ENCODE results near the gene SMIM44.
A peak's percentile ranks its signal among the peaks of the same experiment; 100 is the strongest.

The SMIM44 gene

GRCh38 chr19:3499738-3500428 is 16.6 kb upstream of the SMIM44 start:
- peak overlapping the region; percentile 100 for H3K27ac Mint-ChIP-seq
- H3K9me3 Mint-ChIP-seq = no peaks in the 10 kb centered on the region
- H3K36me3 Mint-ChIP-seq = peaks cover 16 to 30% of the 10 kb centered on the region in 2 donors
- H3K27me3 Mint-ChIP-seq = no peaks in the 10 kb centered on the region
- DNase-seq (no peak), ATAC-seq (replicated peaks) (peak; percentile 14 to 25)
- H3K4me1 Mint-ChIP-seq = peaks cover 17 to 38% of the 10 kb centered on the region in 2 donors
- H3K4me3 Mint-ChIP-seq = peak overlapping the region; percentile 93 to 94

GRCh38 chr19:3497757-3498520 is 14.7 kb upstream of the SMIM44 start:
- Mint-ChIP-seq H3K4me3 (no peak overlapping the region), H3K9me3 (no peaks in the 10 kb centered on the region), H3K27me3 (no peaks in the 10 kb centered on the region), H3K36me3 (peaks cover 30 to 35% of the 10 kb centered on the region in 2 donors), H3K4me1 (peaks cover 13 to 26% of the 10 kb centered on the region in 2 donors), H3K27ac (no peak overlapping the region)
- DNase-seq = no peak
- no peak for ATAC-seq (replicated peaks)

GRCh38 chr19:3496392-3497273 is 13.4 kb upstream of the SMIM44 start:
- H3K36me3 Mint-ChIP-seq = peaks cover 35 to 41% of the 10 kb centered on the region in 2 donors
- DNase-seq (no peak), ATAC-seq (replicated peaks) (no peak)
- no peaks in the 10 kb centered on the region for H3K9me3 Mint-ChIP-seq
- no peak overlapping the region for H3K27ac Mint-ChIP-seq
- H3K4me3 Mint-ChIP-seq = no peak overlapping the region
- H3K27me3 Mint-ChIP-seq = no peaks in the 10 kb centered on the region
- peaks cover 13 to 26% of the 10 kb centered on the region in 2 donors for H3K4me1 Mint-ChIP-seq

- Mint-ChIP-seq H3K36me3 (peaks cover 37 to 46% of the 10 kb centered on the region in 2 donors), H3K9me3 (no peaks in the 10 kb centered on the region), H3K27ac (no peak overlapping the region), H3K4me1 (peaks cover 7 to 16% of the 10 kb centered on the region in 2 donors), H3K27me3 (no peaks in the 10 kb centered on the region), H3K4me3 (no peak overlapping the region)
- DNase-seq (no peak), ATAC-seq (replicated peaks) (no peak)
Observed at GRCh38 chr19:3494559-3494958, 11.3 kb upstream of the SMIM44 start.

GRCh38 chr19:3494051-3494450 is 10.8 kb upstream of the SMIM44 start:
- no peak overlapping the region for H3K4me3 Mint-ChIP-seq
- no peaks in the 10 kb centered on the region for H3K9me3 Mint-ChIP-seq
- H3K4me1 Mint-ChIP-seq = peaks cover 5 to 12% of the 10 kb centered on the region in 2 donors
- peak overlapping the region; percentile 14 for H3K27ac Mint-ChIP-seq
- H3K27me3 Mint-ChIP-seq = no peaks in the 10 kb centered on the region
- ATAC-seq (replicated peaks) (peak; percentile 55 to 64), DNase-seq (no peak)
- H3K36me3 Mint-ChIP-seq = peaks cover 39 to 44% of the 10 kb centered on the region in 2 donors

GRCh38 chr19:3493651-3494050 is 10.4 kb upstream of the SMIM44 start:
- Mint-ChIP-seq H3K4me3 (no peak overlapping the region), H3K9me3 (no peaks in the 10 kb centered on the region), H3K27ac (no peak overlapping the region), H3K4me1 (peaks cover 3 to 8% of the 10 kb centered on the region in 2 donors), H3K36me3 (peaks cover 43% of the 10 kb centered on the region in 2 donors), H3K27me3 (no peaks in the 10 kb centered on the region)
- no peak for DNase-seq
- no peak for ATAC-seq (replicated peaks)

- Mint-ChIP-seq H3K9me3 (no peaks in the 10 kb centered on the region), H3K27ac (no peak overlapping the region), H3K4me3 (no peak overlapping the region), H3K36me3 (peaks cover 46 to 48% of the 10 kb centered on the region in 2 donors), H3K4me1 (peaks cover under 1 to 3% of the 10 kb centered on the region in 2 donors), H3K27me3 (no peaks in the 10 kb centered on the region)
- ATAC-seq (replicated peaks) = no peak
- DNase-seq = no peak
Observed at GRCh38 chr19:3492919-3493318, 9.7 kb upstream of the SMIM44 start.

GRCh38 chr19:3492131-3492839 is 9.0 kb upstream of the SMIM44 start:
- Mint-ChIP-seq H3K27me3 (no peaks in the 10 kb centered on the region), H3K36me3 (peaks cover 45 to 51% of the 10 kb centered on the region in 2 donors), H3K27ac (no peak overlapping the region), H3K9me3 (no peaks in the 10 kb centered on the region), H3K4me1 (no peaks in the 10 kb centered on the region), H3K4me3 (no peak overlapping the region)
- ATAC-seq (replicated peaks) = no peak
- no peak for DNase-seq

- H3K4me3 Mint-ChIP-seq = no peak overlapping the region
- ATAC-seq (replicated peaks) (no peak), DNase-seq (no peak)
- H3K9me3 Mint-ChIP-seq = no peaks in the 10 kb centered on the region
- H3K27ac Mint-ChIP-seq = no peak overlapping the region
- H3K4me1 Mint-ChIP-seq = no peaks in the 10 kb centered on the region
- H3K36me3 Mint-ChIP-seq = peaks cover 46 to 55% of the 10 kb centered on the region in 2 donors
- H3K27me3 Mint-ChIP-seq = no peaks in the 10 kb centered on the region
Observed at GRCh38 chr19:3491396-3492119, 8.3 kb upstream of the SMIM44 start.

- no peak overlapping the region for H3K27ac Mint-ChIP-seq
- ATAC-seq (replicated peaks) (no peak), DNase-seq (no peak)
- no peak overlapping the region for H3K4me3 Mint-ChIP-seq
- peaks cover 15 to 16% of the 10 kb centered on the region in 2 donors for H3K27me3 Mint-ChIP-seq
- peaks cover 17 to 24% of the 10 kb centered on the region in 2 donors for H3K4me1 Mint-ChIP-seq
- peaks cover 6 to 9% of the 10 kb centered on the region in 2 donors for H3K36me3 Mint-ChIP-seq
- H3K9me3 Mint-ChIP-seq = peaks cover 2 to 4% of the 10 kb centered on the region in 2 donors
Observed at GRCh38 chr19:3482507-3483225, 575 bp downstream of the SMIM44 start.

- Mint-ChIP-seq H3K4me1 (peaks cover 17 to 24% of the 10 kb centered on the region in 2 donors), H3K27ac (no peak overlapping the region), H3K36me3 (no peaks in the 10 kb centered on the region), H3K4me3 (no peak overlapping the region), H3K27me3 (peaks cover 15 to 22% of the 10 kb centered on the region in 2 donors), H3K9me3 (peaks cover 2 to 4% of the 10 kb centered on the region in 2 donors)
- DNase-seq (no peak), ATAC-seq (replicated peaks) (no peak)
Observed at GRCh38 chr19:3481241-3482090, 1.8 kb downstream of the SMIM44 start.
